Measurements from ENCODE around the gene PROKR1.
A peak's percentile ranks its signal among the peaks of the same experiment; 100 is the strongest.
"Not testable (repeated sequence)": the region's sequence is repeated elsewhere in the genome, so short reads cannot be mapped to it uniquely, and the experiment has no call there.

Gene PROKR1

DNA sequence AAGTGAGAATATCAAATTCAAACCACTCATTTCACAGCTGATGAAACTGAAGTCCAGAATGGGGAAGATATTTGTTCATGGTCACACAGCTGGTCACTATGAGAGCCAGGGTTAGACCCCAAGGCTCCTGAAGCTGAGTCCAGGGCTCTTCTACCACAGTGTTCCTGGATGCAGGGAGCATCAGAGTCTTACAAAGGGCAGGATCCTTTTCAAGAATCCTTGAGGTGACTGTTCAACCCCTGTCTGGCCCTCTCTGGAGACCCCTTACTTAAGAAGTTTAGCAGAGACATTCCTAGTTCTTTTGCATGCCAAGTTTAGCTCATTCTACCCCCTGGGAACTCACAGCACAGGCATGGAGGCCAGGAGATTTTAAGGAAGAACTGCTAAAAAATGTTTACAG, 15.7 kb downstream of the PROKR1 start:
- no peak for DNase-seq

DNA sequence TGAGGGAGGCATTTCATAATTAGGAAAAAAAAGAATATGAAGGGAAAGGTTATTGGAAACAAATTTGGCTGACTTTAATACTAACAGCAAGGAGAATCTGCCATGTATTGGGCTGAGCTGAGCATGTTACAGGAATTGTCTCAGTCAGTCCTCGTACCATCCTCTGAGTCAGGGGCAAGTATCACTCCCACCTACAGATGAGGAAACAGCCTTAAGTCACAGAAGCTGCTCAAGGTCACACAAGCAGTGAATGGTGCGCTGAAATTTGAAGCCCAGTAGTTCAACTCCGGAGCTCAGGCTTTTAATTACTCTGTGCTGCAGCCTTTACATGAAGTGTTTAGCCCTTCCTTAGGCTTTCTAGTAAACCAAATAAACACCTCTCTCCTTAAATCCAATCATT, 17.3 kb downstream of the PROKR1 start:
- no peak for DNase-seq

GRCh38 chr2:68662466-68662865, 19.1 kb downstream of the PROKR1 start:
- DNase-seq, result no peak

- no peak for DNase-seq
These were observed 20.2 kb downstream of the PROKR1 start for GRCh38 chr2:68663371-68664156.

DNA sequence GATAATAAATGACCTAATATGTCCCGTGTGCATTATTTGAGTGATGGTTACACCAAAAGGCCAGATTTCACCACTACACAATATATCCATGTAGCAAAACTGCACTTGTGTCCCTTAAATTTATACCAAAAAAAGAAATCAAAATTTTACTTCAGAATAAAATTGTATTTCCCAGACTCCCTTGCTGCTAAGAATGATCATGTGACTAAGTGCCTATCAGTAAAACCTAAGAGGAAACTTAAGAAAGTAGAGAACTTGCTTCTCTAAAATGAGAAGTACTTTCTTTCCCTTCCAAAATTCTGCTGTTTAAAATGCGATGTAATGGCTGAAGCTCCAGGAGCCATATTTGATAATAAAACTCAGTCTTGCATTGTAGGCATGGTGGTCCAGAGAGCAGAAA, 24.0 kb downstream of the PROKR1 start:
- no peak for DNase-seq

DNA sequence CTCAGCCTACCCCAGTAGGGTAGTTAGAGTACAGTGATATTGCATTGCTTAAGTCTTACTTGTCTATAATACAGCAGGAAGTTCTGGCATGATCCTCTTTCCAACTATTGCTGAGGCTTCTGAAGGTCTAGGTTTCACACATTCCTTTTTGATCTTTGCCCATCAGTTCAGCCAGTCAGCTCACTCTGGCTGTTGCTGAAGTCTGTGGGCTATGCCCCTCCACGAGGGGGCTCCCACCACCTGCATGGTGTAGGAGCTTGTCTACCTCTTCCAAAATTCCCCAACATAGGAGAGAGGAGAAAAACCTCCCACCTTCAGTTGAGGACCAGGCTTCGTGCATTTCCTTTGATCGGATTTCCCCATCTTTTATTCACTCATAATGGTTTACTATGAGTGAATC, 26.3 kb downstream of the PROKR1 start:
- no peak for DNase-seq

DNA sequence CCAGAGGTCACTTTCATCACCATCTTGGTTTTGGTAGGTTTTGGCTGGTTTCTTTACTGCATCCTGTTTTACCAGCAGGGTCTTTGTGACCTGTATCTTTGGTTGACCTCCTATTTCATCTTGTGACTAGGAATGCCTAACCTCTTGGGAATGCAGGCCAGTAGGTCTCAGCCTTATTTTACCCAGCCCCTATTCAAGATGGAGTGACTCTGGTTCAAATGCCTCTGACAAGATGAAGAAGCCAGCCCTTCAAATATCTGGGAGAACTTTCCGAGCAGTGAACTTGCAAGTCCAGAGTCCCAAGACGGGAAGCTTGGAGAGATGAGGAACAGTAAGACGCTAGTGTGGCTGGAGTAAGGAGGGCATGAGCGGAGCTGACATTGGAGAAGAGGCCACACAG, 28.6 kb downstream of the PROKR1 start:
- no peak for DNase-seq

GRCh38 chr2:68673631-68674030, 30.3 kb downstream of the PROKR1 start:
- DNase-seq, result no peak

GRCh38 chr2:68675470-68675869, 32.1 kb downstream of the PROKR1 start:
- DNase-seq, result no peak

- not testable (repeated sequence) for DNase-seq
These were observed 34.5 kb downstream of the PROKR1 start for GRCh38 chr2:68677837-68678236.

- peak; percentile 52 for DNase-seq
These were observed 36.0 kb downstream of the PROKR1 start for GRCh38 chr2:68679166-68679916.

- DNase-seq, result not testable (repeated sequence)
These were observed 36.5 kb downstream of the PROKR1 start for GRCh38 chr2:68679917-68680267.

- no peak for DNase-seq
These were observed 40.8 kb downstream of the PROKR1 start for GRCh38 chr2:68684197-68684596.

DNA sequence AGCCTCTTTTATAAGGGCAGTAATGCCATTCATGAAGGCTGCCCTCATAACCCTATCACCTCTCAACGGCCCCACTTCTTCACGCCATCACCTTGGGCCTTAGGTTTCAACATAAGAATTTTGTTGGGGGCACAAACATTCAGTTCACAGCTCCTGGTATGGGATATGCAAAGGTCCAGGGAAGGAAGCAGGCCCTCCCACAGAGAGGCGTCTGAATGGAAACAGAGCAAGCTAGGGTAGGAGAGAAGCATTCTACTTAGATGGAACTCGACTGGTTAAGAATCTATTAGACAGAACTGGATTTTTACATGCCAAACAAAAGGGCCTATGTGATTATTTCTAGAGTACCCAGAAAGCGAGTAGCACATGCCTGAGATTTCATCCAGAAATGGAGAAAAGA, 42.8 kb downstream of the PROKR1 start:
- no peak for DNase-seq

- peak; percentile 14 for DNase-seq
These were observed 43.6 kb downstream of the PROKR1 start for GRCh38 chr2:68687018-68687417.

GRCh38 chr2:68689553-68690537, 46.5 kb downstream of the PROKR1 start:
- no peak for DNase-seq

DNA sequence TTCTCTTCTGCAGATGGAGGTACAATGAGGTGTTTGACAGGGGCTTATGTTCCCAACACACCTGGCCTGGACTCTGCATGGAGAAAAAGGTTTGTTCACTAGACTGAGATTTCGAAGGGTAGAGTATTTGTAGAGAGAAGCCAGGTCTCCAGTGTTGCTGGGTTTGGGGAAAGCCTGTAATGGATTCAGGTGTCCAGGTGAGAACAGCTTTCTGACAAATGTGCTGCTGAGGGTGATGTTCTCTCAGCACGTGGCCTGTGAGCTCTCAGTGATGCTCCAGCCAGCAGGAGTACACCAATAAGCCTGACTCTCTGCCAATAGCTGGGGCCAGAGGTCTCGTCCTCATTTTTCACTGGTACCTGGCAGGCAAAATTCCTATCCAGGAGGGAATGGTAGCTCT, 47.5 kb downstream of the PROKR1 start:
- DNase-seq, result no peak

DNA sequence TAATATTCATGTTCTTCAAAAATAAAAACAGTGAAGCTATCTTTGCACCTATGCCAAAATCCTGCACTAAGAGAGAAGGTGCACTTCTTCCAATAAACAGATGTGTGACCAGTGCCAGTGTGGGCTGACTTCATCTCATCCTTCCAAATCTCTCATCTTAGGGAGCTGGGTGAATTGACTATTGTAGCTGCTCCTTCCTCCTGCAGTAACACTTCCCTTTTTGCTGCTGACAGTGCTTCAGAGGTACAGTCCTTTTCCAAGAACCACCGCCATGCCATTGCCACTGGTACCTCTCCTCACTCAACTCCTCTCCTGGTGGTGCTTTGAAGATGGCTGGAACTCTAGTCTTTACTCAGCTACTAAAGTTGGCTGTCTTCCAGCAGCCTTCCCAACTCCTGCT, 49.1 kb downstream of the PROKR1 start:
- DNase-seq, result no peak

GRCh38 chr2:68693951-68694350, 50.6 kb downstream of the PROKR1 start:
- DNase-seq, result no peak

DNA sequence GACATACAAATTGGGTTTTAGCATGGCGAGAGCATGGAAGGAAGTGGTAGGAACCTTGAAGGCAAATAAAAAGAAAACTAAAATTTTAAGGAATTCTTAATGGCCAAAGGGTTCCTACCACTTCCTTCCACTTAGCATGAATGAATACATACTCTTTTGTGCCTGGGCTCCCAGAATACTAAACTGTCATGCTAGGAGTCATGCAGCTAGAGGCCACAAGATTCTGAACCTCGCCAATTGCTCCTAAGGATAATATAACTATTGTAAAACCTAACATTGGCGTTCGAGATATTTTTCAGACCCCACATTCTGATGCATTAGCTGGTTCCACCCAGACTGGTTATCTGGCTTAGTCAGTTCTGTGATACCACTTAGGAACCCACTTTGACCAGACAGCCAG, 52.6 kb downstream of the PROKR1 start:
- DNase-seq, result no peak

GRCh38 chr2:68696554-68696953, 53.2 kb downstream of the PROKR1 start:
- DNase-seq, result no peak

- DNase-seq, result peak; percentile 96
These were observed 55.4 kb downstream of the PROKR1 start for GRCh38 chr2:68698567-68699377.

Data from NCI-H1105 treated with DMSO at 0.1 percent for 48 hours (cell line).